Esophagus mucosa (tissue), 1 donor: ENCODE data around the gene POMGNT2. TPM values are rescaled to one million over a fixed set of nuclear protein-coding genes. Genes with fewer than 3 reads are reported as not detected.
A peak's percentile ranks its signal among the peaks of the same experiment; 100 is the strongest.
"Not testable (repeated sequence)": the region's sequence is repeated elsewhere in the genome, so short reads cannot be mapped to it uniquely, and the experiment has no call there.

ENCODE experiments used
- ATAC-seq: fragments of 200-7000 bp; cut with Tn5 transposase; one replicate; pipeline ENCODE4 v1.9.1; 2020
- total RNA-seq: library from RNA; stranded (reverse); gene quantifications from one replicate; pipeline ENCODE4 v1.2.4, GENCODE V29; 2023
- donor health status: DM: yes; HTN: yes; CAD: no.

POMGNT2 gene
- total RNA-seq, 1 donor from 2014 or later: 4.7 TPM

DNA sequence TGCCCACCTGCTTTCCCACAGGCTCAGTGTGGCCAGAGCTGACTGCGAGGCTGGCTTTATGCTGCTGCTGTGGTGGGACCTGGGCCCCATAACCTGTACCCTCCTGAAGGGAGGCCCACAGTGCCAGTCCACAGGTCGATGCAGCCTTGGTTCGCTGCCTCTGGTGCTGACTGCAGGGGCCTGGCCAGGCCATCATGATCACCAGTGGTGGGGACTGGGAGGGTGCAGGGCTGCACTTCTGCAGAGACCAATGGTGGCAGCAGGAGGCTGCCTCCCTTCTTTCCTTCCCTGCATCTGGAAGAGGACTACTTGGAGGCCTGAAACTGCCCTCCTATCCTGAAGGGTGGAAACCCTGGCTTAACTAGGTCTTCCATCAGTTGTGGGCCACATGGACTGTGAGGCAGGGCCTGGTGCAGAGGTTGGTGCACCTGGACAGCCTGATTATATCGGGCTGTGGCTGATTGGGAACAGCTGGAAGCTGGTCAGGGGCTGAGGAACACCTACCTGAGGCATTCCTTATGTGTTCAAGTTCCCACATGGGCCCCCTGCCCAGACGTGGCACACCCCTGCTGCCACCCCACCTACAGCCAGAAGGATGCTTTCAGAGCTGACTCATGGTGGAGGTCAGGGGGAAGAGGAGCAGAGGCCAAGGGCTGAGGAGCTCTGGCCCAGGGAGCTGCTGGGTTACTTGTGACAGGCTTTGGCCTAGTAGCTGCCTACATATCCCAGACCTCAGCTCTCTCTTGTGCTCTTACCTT, 29.8 kb downstream of the POMGNT2 start:
- ATAC-seq: no peak

DNA sequence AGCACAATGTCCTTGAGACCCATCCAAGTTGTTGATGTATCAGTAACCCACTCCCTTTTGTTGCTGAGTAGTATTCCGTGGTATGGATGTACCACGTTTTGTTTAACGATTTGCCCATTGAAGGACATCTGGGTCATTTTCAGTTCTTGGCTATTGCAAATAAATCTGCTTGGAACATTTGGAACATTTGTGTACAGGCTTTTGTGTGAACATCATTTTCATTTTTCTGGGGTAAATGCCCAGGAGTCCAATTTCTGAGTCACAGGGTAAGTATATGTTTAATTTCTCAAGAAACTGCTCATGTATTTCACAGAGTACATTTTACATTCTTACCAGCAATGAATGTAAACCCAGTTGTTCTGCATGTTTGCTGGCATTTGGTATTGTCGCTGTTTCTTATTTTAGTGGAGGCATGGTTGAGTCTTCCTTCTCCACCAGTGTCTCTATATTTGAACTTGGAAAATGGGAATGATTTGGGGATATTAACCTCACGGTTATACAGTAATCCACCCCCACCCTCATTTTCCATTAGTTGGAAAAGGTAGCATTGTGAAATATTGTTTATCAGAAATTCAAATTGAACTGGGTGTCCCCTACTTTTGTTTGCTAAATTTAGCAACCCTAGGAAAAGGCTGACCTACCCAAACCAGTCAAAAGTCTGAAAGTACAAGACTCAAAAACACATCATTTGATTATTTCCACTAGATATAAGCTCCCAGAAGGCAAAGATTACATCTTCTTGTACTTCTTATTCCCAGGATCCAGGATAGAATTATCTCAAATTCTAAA, 30.8 kb downstream of the POMGNT2 start:
- ATAC-seq: no peak

- no peak for ATAC-seq
Measured at GRCh38 chr3:43074482-43074881, 31.4 kb downstream of the POMGNT2 start.

GRCh38 chr3:43073836-43074220, 32.1 kb downstream of the POMGNT2 start:
- peak; percentile 8 for ATAC-seq

DNA sequence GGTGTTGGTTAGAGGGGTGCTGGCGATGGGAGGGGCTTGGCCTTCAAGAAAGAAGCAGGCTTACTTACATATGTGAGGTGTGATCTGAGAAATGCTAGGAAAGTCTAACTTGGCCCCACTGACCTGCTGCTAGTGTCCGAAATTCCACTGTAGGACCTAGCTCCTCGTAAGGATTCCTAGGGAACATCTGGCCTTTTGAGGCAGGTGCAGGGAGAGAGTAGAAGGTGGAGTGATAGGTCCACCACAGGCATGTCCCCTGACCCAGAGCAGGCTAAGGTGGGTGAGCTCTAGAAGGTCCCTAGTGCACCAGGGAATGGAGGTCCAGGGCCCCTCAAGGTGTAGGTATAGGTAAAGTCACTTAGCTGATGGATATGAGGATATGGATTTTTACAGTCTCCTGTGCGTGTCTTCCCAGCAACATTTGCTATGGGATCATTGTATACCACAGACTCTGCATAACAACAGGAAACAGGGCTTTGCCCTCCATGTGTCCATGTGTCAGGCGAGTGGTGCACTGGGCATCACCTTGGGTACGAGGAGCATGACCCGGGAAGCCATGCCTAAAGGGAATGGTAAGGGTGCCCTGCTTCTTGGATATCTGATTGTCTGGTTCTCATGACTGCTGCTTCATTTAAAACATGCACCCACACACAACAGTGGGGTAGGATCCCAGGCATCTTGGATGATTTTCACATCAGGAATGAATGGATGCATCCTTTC, 32.6 kb downstream of the POMGNT2 start:
- no peak for ATAC-seq

DNA sequence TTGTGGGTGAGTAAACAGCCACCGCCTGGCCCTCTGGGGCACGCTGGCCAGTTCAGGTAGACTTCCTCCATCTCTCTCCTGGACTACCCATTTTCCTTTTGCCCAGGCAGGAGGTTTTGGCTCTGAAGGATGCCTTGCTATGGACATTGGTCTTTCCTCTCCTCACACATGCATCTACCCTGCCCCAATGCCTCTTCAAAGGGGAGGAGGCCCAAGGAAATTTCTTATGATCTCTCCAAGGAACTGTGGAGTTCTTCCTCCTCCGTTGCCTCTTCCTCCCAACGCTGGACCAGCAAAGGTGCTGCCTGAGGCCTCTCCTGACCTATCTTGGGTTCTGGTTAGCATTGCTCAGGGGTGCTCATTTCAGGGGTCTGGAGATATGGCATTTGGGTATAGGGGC, 33.5 kb downstream of the POMGNT2 start:
- ATAC-seq: no peak

DNA sequence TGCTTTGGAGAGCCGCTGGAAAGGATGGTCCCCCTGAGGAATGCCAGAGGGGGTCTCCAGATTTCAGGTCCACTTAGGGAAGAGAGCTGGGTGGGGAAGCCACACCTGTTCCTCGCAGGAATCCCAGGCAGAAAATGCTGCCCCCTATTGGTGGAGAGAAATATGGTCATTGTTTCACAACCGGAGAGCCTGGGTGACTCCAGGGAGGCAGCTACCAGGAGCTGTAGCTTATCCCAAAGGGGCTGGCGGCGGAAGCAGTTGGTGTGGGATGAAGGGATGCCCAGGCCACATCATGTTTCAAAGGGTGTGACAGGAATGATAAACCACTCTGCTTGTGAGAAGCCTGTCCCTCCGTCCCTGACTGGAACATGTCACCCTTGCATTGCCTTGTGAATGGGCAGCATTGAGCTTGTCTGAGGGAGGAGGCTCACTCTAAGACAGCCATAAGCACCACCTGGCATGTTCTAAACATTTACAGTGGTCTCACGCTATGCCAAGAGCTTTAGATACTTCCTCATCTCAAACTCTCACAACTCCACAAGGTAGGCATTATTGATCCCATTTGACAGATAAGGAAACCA, 34.5 kb downstream of the POMGNT2 start:
- no peak for ATAC-seq

GRCh38 chr3:43070670-43071069, 35.2 kb downstream of the POMGNT2 start:
- ATAC-seq: not testable (repeated sequence)

GRCh38 chr3:43063114-43063513, 42.8 kb downstream of the POMGNT2 start:
- no peak for ATAC-seq

DNA sequence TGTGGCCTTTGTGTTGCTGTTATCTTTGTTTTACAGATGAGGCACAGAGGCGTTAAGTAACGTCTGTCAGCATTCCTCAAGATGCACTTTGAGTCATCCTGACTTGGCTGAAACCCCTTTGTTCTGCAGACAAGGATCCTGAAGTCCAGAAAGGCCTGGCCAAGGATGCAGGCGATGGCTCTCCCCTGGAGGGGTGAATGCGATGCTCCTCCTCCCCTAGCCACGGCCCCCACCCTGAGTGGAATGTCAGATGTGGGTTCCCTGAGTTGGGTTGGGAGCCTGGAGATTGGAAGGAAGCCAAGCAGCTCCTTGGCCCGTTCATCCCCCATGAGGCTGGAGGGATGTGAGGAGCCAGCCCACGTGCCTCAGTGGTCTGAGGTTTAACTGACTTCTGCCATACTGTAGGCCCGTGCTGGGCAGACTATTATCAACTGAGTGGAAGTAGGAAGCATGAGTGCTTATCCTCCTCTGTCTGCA, 43.3 kb downstream of the POMGNT2 start:
- ATAC-seq: no peak

DNA sequence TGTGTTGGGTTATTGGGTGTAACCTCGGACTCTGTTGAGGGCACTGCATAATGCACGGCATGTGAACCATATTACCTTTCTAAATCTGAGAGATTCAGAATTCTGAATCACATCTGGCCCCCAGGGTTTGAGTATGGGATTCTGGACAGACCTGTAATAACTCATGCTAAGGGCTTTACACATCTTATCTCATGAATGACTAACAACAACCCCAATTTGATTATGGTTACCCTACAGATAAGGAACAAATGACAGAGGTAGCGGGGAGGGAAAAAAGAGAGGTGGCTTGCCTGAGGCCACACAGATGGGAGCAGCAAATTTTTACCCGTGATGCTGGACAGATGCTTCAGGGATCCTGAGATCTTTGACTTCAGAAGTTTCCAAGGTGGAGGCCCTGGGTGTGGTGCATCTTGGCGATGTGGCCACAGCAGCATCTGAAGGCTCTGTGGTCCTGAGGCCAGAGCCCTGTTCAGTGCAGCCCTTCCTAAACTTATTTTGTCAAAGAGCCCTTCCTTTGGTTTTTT, 43.8 kb downstream of the POMGNT2 start:
- no peak for ATAC-seq

DNA sequence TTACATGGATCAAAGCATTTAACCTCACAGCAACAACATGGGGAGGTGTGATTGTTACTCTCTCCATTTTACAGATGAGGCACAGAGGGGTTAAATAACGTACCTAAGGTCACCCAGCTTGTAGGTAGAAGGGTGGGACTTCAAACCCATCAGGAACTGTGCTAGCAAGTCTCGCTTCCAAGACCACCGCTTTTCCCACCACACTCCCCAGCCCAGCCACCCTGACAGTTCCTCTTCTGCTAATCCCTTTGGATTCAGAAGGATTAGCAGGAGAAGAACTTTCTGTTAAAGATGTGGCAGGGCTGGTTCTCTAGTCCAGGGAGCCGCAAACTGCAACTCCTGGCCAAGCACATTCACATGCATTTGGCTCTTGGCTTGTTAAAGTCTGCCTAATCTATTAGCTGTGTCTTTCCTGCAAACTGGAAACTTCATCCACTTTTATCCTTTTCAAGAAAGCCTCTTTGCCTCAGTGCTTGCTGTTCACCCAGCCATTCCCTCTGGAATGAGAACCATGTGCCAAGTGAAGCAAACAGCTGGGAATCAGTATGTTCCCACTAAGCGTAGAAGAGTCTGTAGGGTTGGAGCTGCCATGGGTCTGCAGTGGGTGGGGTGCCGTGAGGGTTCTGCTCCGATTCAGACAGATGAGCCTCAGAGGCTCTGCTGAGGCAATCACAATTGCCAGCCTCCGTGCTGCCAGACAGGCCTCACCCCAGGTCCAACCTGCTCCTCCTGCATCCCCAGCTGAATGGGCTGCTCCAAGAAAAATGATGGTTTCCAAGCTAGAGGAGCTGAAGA, 44.6 kb downstream of the POMGNT2 start:
- no peak for ATAC-seq

DNA sequence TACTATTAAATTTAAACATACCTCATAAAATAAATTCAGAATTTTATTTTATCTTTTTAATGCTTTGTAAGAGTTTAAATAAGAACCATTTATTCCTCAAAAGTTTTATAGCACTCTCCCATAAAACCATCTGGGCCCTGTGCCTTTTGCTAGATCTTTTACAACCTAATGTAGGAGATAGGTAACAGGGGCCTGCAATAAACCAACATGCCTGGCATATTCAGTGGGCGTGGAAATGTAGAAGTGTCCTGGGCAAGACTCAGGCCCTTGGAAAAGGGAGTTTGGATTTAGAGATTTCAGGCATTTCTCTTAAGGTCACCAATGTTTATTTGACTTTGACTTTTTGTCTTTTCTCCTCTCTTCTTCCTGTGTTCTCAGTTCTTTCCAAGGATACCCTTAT, 46.4 kb downstream of the POMGNT2 start:
- ATAC-seq: no peak

- ATAC-seq: no peak
Measured at GRCh38 chr3:43055806-43056770, 49.8 kb downstream of the POMGNT2 start.

GRCh38 chr3:43055393-43055792, 50.5 kb downstream of the POMGNT2 start:
- ATAC-seq: no peak

DNA sequence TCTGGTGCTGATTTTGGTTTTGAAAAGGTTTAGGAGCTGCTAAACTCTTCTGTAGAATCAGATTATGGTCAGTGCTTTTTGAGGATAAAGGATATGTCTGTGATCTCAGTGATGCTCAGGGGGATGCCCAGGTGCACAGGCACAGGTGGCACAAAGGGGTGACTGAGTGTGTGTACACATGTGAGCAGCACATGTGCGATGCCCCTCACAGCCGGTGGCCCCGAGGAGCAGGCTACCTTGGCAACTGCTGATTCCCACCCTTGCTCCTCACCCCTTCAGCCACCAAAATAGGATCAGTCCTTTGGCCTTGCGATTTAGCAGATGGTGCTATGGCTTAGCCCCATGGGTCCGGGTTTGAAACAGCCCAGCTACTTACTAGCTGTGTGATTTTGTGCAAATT, 51.1 kb downstream of the POMGNT2 start:
- no peak for ATAC-seq

DNA sequence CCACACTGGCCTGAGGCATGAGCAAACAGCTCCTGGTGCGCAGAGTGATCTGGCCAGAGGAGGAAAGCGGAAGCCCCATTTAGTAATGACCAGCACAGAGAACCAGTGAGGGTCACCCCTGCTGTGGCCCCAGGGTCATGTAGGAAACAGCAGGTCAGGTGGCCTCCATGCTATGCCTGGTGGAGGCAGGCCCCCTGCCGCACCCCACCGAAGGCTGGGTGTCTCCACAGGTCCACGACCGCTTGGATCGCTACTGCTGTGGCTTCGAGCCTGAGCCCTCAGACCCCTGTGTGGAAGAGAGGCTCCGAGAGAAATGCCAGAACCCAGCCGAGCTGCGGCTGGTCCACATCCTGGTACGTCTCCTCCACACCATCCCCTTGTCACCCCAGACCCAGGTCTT, 52.6 kb downstream of the POMGNT2 start:
- ATAC-seq: no peak

GRCh38 chr3:43048470-43048869, 57.4 kb downstream of the POMGNT2 start:
- ATAC-seq: no peak

DNA sequence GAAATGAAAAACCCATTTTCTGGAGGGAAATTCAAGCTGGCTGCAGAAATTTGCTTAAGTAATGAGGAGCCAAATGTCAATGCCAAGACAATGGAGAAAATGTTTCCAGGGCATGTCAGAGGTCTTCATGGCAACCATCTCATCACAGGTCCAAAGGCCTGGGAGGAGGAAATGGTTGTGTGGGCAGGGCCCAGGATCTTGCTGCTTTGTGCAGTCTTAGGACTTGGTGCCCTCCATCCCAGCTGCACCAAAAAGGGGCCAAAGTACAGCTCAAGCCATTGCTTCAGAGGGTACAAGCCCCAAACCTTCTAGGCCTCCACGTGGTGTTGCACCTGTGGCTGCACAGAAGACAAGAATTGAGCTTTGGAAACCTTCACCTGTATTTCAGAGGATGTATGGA, 59.3 kb downstream of the POMGNT2 start:
- no peak for ATAC-seq

GRCh38 chr3:43045079-43045478, 60.8 kb downstream of the POMGNT2 start:
- not testable (repeated sequence) for ATAC-seq

- ATAC-seq: no peak
Measured at GRCh38 chr3:43043793-43044192, 62.1 kb downstream of the POMGNT2 start.
